WERI-Rb-1 (cell line): ENCODE data around the gene KLF3.

ENCODE experiments used
- DNase-seq: peaks from one replicate; pipeline ENCODE4 v3.0.0-alpha.2; 2020
- H3K27ac ChIP-seq: fragments of 250-450 bp; sonication (Bioruptor Pico); 2 replicates; pipeline ENCODE4 v1.5.1; 2020; ENCODE audit warnings: mild to moderate bottlenecking, moderate library complexity
- H3K27me3 ChIP-seq: fragments of 250-450 bp; sonication (Bioruptor Pico); 2 replicates; pipeline ENCODE4 v1.5.1; 2021; ENCODE audit warnings: mild to moderate bottlenecking, low read depth, moderate library complexity; ENCODE audit not compliant: insufficient read depth, severe bottlenecking
- H3K36me3 ChIP-seq: fragments of 250-450 bp; sonication (Bioruptor Pico); 2 replicates; pipeline ENCODE4 v1.5.1; 2020; ENCODE audit warnings: mild to moderate bottlenecking, moderate library complexity
- H3K4me3 ChIP-seq: 2 replicates; pipeline ENCODE4 v1.5.1; 2011; ENCODE audit warnings: low read depth, mild to moderate bottlenecking, control low read depth, low read length
- H3K9me3 ChIP-seq: fragments of 250-450 bp; sonication (Bioruptor Pico); 2 replicates; pipeline ENCODE4 v1.5.1; 2021; ENCODE audit warnings: mild to moderate bottlenecking, moderate library complexity; ENCODE audit not compliant: severe bottlenecking
- TF ChIP-seq, protein P1 (sequence below): IDR thresholded peaks from 2 replicates; pipeline ENCODE4 v1.5.1; 2011; ENCODE audit warnings: low read depth, mild to moderate bottlenecking, control low read depth, inconsistent platforms, low read length

Gene KLF3

DNA sequence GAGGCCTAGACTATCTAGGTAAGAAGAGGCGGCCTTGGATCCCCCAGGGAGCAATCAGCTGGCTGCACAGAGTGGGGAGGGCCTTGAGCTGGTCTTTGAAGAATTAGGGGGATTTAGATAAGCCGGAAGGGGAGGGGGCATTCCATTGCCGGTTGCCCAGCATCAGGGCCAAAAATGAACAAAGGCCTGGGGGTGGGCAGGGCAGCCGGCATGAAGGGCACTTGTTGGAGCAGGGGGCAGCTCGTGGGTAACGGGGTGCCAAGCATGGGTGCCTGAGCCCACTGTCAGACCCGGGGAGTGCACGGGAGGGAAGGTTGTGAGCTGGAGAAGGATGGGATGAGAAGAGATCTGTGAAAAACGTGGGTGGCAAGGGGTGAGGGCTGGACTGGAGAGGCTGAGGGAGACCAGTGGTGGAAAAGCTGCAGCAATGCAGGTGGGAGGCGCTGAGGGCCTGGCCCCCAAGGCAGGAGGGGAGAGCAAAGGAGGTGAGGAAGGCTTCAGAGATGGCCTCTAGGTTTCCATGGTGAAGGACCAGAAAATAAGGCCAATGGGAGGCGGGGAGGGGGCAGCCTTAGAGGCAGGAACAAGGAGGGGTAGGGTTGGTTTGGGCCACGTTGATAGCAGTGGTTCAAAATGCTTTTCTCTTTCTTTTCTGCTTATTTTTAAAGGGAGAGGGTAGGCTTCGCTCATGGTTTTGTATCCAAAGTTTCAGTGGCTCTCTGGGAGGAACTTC is 8.6 kb downstream of the KLF3 start:
- H3K27ac ChIP-seq: peak overlapping the region; percentile 29
- no peaks in the 10 kb centered on the region for H3K9me3 ChIP-seq
- TF ChIP-seq, protein P1, sequence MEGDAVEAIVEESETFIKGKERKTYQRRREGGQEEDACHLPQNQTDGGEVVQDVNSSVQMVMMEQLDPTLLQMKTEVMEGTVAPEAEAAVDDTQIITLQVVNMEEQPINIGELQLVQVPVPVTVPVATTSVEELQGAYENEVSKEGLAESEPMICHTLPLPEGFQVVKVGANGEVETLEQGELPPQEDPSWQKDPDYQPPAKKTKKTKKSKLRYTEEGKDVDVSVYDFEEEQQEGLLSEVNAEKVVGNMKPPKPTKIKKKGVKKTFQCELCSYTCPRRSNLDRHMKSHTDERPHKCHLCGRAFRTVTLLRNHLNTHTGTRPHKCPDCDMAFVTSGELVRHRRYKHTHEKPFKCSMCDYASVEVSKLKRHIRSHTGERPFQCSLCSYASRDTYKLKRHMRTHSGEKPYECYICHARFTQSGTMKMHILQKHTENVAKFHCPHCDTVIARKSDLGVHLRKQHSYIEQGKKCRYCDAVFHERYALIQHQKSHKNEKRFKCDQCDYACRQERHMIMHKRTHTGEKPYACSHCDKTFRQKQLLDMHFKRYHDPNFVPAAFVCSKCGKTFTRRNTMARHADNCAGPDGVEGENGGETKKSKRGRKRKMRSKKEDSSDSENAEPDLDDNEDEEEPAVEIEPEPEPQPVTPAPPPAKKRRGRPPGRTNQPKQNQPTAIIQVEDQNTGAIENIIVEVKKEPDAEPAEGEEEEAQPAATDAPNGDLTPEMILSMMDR: no peak
- peak; percentile 94 for DNase-seq
- no peaks in the 10 kb centered on the region for H3K27me3 ChIP-seq
- no peaks in the 10 kb centered on the region for H3K36me3 ChIP-seq
- no peak overlapping the region for H3K4me3 ChIP-seq

DNA sequence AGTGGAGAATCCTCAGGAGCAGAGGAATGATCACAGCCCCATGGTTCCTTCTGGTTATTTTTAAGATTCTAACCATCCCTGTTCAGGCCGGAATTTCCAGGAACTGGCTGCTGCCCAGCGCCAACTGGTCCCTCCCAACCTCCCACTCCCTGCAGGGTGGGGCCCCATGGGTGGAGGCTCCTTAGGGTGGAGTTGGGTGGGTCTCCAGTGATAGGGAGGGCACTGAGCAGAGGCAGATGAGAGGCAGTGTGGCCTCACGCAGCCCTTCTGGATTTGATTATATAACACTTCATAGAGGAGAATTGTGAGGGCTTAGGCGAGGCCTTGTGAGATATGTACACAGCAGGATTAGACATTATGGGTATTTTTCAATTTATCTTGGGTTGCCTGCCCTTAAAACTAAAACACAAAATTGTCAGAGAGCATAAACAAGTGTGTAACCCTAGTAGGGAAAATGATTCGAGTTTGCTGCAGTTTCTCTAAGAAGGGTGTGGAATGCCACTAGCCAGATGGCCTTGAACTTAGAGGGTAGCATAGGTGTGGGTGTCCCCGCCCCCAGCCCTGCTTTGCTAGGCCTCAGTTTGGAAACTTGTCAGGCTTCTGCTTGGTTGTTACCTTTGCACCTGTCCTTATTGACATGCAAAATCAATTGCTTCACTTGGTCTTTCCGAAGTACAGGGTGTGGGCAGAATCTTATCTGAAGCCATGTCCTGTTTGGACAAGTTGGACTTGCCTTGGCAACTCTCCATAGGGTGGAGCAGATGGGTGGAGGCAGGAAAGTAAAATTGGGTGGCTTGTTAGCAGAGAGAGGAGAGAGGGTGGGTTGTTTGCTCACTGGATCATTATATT is 9.4 kb downstream of the KLF3 start:
- DNase-seq: peak; percentile 39
- H3K27ac ChIP-seq: peak overlapping the region; percentile 34
- no peak overlapping the region for H3K4me3 ChIP-seq
- H3K9me3 ChIP-seq: no peaks in the 10 kb centered on the region
- no peaks in the 10 kb centered on the region for H3K27me3 ChIP-seq
- H3K36me3 ChIP-seq: no peaks in the 10 kb centered on the region; the same call in 1 of the 2 replicates
- TF ChIP-seq, protein P1: no peak

DNA sequence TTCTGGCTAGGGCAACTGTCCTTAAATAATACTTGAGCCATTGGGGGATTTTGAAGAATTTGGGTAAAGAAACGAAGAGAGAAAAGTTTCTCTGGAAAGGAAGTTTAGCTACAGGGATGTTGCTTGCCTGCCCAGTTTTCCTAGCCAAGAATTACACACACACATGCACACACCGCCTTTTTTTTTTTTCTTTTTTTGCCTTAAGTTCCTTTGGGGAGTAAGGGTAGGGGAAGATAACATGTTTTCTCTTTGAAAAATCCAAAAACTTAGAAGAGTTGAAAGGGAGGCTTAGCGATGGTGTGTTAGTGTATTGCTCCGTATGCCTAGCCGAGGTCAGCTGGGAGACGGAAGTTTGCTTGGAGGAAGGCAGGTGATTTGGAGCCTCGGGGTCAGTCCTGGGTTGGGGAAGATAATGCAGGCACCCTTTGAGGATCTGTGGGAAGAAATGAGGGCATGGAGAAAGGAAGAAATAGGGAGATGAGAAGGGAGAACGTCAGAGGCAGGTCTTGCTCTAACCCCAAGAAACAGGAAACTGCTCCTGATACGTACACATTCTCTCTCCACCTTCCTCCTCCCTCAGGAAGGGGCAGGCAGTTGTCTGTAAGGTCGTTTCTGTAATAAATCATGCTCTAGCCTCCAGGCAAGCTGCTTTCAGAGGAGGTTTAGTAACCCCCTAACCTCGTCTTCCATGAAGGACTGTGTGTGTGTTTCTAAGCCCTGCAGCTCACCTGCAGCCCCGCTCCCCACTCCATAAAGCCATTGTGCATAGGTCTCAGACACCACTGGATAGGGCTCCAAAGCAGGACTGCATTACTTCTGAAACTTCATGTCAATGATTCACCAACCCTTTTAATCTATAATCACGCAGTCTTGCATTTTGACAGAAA is 10.5 kb downstream of the KLF3 start:
- H3K36me3 ChIP-seq: peaks cover 5% of the 10 kb centered on the region; the same call in 1 of the 2 replicates
- H3K27ac ChIP-seq: no peak overlapping the region; the same call in 1 of the 2 replicates
- no peak overlapping the region for H3K4me3 ChIP-seq
- H3K9me3 ChIP-seq: no peaks in the 10 kb centered on the region
- DNase-seq: no peak
- no peaks in the 10 kb centered on the region for H3K27me3 ChIP-seq
- TF ChIP-seq, protein P1: no peak

DNA sequence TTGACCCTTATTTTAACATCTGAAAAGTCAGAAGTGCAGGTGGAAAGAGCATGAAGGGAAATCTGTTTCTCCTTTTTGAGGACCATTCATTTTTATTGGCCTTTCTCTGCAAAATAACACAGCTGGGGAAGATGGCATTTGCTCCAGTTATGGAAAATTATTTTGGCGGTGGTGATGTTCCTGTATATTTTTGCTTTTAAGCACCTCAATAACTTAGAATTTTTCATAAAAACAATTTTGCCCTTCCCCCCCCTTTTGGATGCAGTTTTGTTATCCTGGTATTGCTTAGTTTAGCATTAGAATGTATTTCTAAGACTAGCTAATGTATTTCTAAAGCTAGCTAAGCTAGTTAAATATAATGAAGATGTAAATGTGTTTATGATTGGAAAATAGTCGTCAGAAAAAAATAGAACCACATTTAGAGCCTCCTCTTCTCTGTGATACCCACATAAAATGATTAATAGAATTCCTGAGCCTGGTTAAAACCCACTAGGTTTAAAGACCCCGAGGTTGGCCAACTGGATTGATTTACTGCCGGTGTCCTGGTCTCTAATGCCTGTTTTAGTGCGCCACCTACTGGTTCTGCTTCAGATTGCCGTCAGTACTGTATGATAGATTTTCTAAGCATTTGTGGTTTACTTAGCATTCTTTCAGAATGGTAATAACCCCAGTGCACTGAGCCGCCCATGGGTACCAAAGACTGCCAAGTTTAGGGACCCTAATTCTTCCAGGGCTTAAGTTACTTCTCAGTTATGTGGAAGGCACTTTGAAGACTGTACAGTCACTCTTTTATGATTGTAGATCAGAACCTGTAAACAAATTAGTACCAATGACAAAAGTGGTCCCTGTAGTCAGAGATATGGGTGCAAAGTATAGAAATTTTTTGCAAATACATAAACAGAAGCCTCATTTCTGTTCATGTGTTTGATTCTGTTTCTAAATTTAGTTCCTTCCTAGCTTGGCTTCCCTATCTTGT is 11.4 kb downstream of the KLF3 start:
- H3K9me3 ChIP-seq: no peaks in the 10 kb centered on the region
- no peak overlapping the region for H3K4me3 ChIP-seq
- no peaks in the 10 kb centered on the region for H3K27me3 ChIP-seq
- H3K27ac ChIP-seq: no peak overlapping the region
- peak; percentile 87 for DNase-seq
- H3K36me3 ChIP-seq: peaks cover 6% of the 10 kb centered on the region
- TF ChIP-seq, protein P1: peak; percentile 78

DNA sequence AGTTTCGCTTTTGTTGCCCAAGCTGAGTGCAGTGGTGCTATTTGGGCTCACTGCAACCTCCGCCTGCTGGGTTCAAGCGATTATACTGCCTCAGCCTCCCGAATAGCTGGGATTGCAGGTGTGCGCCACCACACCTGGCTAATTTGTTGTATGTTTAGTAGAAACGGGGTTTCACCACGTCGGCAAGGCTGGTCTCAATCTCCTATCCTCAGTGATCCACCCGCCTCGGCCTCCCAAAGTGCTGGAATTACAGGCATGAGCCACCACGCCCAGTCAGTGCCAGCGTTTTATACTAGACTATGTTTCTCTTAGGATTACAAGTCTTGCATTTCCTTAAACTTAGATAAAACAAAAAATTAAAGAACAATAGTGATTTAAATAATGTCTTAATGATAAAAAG is 13.0 kb downstream of the KLF3 start:
- Histone ChIP-seq H3K9me3 (no peaks in the 10 kb centered on the region), H3K27me3 (no peaks in the 10 kb centered on the region), H3K36me3 (peaks cover 22% of the 10 kb centered on the region), H3K27ac (no peak overlapping the region), H3K4me3 (no peak overlapping the region)
- DNase-seq: no peak
- TF ChIP-seq, protein P1: no peak
